Endothelial cell of umbilical vein (primary cell): ENCODE data around the gene DECR2.

Experiments used
- EZH2 ChIP-seq: IDR thresholded peaks from 2 replicates; pipeline ENCODE4 v1.6.1; 2012; ENCODE audit warnings: borderline replicate concordance, low read depth, mild to moderate bottlenecking, moderate library complexity, low read length, inconsistent platforms; ENCODE audit not compliant: severe bottlenecking
- GATA2 ChIP-seq: IDR thresholded peaks from 2 replicates; pipeline ENCODE4 v1.7.0; 2011; ENCODE audit warnings: low read depth, mild to moderate bottlenecking, moderate library complexity, mixed read lengths, low read length; ENCODE audit not compliant: insufficient read length, insufficient read depth
- JUN ChIP-seq: IDR thresholded peaks from 2 replicates; pipeline ENCODE4 v1.6.1; 2011; ENCODE audit warnings: borderline replicate concordance, low read depth; ENCODE audit not compliant: insufficient read length, insufficient read depth
- MAX ChIP-seq: IDR thresholded peaks from 2 replicates; pipeline ENCODE4 v1.6.1; 2011; ENCODE audit not compliant: insufficient read depth, insufficient read length
- MYC ChIP-seq: IDR thresholded peaks from one replicate; pipeline ENCODE4 v1.6.1; 2011; ENCODE audit warnings: mild to moderate bottlenecking, low read depth, low read length
- POLR2A ChIP-seq: IDR thresholded peaks from 2 replicates; pipeline ENCODE4 v1.6.1; 2012; ENCODE audit warnings: low read depth, mild to moderate bottlenecking, control low read depth, low read length
- POLR2AphosphoS5 ChIP-seq: IDR thresholded peaks from 2 replicates; pipeline ENCODE4 v1.6.1; 2012; ENCODE audit warnings: low read depth, mild to moderate bottlenecking, control low read depth, low read length, moderate library complexity; ENCODE audit not compliant: insufficient read depth
- TF ChIP-seq, protein P1 (sequence below), 2 donors: IDR thresholded peaks; 1 replicate in 1 of 2; 2 replicates in 1 of 2; pipeline ENCODE4 v1.5.1; 2011; ENCODE audit warnings: low read length in 2 of 2, mild to moderate bottlenecking in 2 of 2, moderate library complexity in 2 of 2, control low read depth in 1 of 2, inconsistent platforms in 1 of 2, low read depth in 1 of 2; ENCODE audit not compliant: insufficient read depth in 1 of 2; ENCODE audit errors: extremely low read depth in 1 of 2

DNA sequence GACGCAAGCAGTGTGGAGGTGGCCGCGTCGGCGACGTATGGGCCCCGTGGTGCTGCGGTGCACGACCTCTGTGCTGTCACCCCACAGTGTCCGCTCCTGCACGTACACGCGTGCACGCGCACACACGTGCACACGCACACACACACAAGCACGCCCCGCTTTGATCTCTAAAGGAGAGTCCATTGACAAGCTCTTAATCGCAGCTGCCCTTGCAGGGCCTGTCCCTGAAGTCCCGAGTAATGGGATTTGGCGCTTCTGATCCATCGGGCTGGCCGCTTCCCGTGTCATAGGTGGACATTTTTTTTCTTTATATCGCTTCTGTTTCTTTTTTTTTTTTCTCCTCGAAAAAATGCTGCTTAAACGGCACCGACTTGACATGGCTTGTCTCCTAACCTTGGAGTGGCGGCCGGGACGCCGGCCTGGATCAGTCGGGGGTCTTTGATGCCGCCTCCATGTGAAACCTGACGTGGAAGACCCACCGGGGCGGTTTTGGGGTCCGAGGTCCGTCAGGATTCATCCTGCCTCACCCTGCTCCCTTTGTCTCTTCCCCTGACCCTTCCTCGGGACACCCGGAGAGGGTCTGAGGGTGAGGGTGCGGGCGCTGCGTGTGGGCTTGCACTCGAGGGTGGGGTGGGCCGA is 40.9 kb upstream of the DECR2 start:
- TF ChIP-seq POLR2AphosphoS5: no peak
- no peak for TF ChIP-seq MAX
- TF ChIP-seq GATA2: no peak
- TF ChIP-seq, protein P1, sequence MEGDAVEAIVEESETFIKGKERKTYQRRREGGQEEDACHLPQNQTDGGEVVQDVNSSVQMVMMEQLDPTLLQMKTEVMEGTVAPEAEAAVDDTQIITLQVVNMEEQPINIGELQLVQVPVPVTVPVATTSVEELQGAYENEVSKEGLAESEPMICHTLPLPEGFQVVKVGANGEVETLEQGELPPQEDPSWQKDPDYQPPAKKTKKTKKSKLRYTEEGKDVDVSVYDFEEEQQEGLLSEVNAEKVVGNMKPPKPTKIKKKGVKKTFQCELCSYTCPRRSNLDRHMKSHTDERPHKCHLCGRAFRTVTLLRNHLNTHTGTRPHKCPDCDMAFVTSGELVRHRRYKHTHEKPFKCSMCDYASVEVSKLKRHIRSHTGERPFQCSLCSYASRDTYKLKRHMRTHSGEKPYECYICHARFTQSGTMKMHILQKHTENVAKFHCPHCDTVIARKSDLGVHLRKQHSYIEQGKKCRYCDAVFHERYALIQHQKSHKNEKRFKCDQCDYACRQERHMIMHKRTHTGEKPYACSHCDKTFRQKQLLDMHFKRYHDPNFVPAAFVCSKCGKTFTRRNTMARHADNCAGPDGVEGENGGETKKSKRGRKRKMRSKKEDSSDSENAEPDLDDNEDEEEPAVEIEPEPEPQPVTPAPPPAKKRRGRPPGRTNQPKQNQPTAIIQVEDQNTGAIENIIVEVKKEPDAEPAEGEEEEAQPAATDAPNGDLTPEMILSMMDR (IDR thresholded peaks at IDR 0.05; ENCODE audit: extremely low read depth in 1 of 2, insufficient read depth in 1 of 2, low read depth in 1 of 2, low read length in 2 of 2): no peak
- TF ChIP-seq EZH2: no peak
- no peak for TF ChIP-seq MYC
- TF ChIP-seq POLR2A: no peak
- no peak for TF ChIP-seq JUN
